ENCODE results near the gene ARFGEF2.

- TF ChIP-seq, protein P1, sequence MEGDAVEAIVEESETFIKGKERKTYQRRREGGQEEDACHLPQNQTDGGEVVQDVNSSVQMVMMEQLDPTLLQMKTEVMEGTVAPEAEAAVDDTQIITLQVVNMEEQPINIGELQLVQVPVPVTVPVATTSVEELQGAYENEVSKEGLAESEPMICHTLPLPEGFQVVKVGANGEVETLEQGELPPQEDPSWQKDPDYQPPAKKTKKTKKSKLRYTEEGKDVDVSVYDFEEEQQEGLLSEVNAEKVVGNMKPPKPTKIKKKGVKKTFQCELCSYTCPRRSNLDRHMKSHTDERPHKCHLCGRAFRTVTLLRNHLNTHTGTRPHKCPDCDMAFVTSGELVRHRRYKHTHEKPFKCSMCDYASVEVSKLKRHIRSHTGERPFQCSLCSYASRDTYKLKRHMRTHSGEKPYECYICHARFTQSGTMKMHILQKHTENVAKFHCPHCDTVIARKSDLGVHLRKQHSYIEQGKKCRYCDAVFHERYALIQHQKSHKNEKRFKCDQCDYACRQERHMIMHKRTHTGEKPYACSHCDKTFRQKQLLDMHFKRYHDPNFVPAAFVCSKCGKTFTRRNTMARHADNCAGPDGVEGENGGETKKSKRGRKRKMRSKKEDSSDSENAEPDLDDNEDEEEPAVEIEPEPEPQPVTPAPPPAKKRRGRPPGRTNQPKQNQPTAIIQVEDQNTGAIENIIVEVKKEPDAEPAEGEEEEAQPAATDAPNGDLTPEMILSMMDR (IDR thresholded peaks at IDR 0.05) = no peak
- no peak for TF ChIP-seq EP300 (IDR thresholded peaks at IDR 0.05)
Measured at GRCh38 chr20:48906221-48906877, 15.2 kb upstream of the ARFGEF2 start.

All from stomach (tissue), 4 donors.